Measurements from ENCODE around the gene TIMM10.

The TIMM10 gene

DNA sequence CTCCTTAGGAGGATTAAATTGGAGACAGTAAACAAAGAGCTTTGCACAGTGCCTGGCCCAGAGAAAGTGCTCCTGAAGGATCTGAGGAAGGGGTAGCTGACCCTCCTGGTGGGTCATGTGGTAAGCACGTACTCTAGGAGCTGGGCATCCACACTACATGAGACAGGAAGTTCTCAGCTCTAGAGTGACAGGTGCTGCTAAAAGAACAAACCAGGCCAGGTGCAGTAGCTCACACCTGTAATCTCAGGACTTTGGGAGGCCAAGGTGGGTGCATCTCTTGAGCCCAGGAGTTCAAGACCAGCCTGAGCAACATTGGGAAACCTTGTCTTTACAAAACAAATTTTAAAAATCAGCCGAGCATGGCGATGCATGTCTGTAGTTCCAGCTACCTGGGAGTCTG is 28.2 kb downstream of the TIMM10 start:
- DNase-seq (ENCODE audit: low spot score), result no peak

GRCh38 chr11:57501953-57502352 is 28.6 kb downstream of the TIMM10 start:
- DNase-seq (ENCODE audit: low spot score), result no peak

- no peak for DNase-seq (ENCODE audit: low spot score)
Observed at GRCh38 chr11:57500926-57501325, 29.6 kb downstream of the TIMM10 start.

DNA sequence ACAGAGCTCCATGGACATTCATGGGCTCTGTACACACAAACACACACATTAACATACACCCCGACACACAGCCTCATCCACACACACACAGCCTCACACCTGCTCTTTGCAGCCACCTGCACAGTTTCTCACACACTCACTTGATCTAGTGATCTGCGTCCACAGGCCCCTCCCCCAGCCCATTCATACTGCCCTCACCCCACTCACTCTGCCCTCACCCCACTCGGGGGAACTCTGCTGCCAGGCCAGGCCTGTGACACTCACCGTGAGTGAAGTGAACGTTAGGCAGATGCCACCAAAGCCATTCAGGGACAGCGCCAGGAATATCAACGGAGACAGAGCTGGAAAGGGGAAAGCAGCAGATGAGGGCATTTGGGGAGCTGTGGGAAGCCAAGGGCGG is 30.0 kb downstream of the TIMM10 start:
- no peak for DNase-seq (ENCODE audit: low spot score)

DNA sequence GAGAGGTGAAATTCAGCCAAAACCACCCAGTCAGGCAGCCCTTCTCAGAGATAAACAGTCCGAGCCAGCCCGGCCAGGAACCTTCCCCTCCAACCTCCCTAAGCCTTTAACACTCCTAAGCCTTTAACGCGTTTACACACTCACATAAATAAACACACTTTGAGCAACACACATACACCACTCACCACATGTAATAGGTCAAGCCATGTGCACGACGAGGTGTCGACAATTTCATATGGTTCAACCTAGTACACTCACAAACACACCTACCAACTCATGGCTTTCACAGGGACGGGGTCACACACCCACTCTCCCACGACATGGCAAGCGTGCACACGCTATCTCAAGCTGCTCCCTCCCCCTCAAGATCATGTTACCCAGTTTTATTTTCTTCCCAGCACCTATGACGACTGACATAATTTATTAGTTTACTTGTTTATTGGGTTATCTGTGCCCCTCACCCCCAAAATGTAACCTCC is 30.5 kb downstream of the TIMM10 start:
- no peak for DNase-seq (ENCODE audit: low spot score)

DNA sequence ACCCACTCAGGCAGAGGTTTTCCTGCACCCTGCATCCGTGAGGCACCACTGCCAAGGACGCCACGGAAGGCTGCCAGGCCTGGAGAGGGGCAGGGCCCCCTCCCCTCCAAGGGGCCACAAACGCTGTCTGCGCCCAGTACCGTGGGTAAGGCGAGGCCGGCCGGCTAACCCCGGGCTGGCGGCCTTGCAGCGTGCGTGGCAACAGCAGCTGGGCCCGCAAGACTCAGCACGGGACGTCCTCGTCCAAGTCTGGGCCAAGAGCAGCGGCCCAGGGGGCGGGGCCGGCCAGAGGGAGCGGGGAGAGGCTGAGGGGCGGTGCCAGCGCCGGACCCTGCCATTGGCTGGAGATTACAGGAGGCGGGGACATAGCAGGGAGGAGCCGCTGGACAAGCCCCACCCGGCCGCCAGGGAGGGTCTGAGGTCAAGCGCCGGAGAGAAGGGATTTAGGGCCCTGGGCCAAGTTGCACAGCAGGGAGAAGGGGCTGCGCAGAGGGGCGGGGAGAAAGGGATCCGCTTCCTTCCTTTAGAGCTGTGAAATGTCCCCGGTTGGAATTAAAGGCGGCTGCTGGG is 31.1 kb downstream of the TIMM10 start:
- DNase-seq (ENCODE audit: low spot score), result peak; percentile 99

DNA sequence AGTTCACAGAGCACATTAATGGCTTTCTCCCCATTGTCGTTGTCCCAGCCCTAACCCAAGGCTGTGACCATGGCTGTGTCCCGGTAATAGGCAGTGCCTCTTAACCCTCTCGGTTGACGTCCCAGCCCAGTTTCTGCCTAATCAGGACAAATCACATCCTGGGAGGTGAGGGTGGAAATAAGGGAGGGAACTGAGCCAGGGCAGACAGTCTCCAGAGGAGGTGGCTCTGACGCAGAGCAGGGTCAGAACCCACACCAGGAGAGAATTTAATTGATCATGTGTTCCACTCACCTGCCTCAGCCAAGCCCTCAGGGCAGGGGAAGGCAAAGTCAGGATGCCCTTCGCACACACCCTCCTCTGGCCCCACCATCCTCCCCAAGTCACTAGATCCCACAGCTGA is 32.0 kb downstream of the TIMM10 start:
- DNase-seq (ENCODE audit: low spot score), result no peak

DNA sequence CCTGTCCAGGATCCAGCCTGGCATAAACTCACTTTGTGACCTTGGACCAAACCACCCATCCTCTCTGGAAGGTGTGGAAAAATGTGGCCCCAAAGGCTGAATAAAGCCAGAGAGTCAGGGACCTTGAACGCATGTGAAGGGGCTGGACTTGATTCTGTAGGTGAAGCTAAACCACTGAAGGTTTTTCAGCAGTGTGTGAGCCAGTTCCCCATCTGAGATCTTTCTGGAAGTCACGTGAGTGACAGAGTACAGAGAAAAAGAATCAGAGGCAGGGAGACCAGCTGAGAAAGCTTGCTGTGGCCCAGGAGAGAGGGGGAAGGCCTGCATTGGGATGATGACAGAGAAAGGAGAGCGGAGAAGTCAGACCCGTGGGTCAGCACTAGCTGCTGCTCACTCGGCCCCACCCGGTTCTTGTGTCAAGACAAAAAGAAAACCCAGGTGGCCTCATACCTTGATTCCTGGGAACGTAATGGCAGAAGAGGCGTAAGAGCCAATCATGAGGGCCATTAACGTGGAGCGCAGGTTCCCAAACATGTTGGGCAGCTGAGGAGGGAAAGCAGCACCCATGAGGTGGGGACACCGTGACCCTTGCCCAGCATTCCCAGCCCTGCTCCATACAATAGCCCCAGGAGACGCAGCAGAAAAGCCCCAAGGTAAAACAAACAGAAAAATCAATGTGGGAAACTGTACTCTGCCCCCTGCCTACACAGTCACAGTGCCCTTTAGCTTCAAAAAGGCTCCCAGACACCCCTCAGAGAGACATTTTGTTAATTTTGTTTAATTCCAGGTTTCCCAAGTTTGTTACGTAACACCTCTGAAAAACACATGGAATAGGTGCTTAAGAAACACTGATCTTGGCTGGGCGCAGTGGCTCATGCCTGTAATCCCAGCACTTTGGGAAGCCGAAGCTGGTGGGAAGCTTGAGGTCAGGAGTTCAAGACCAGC is 33.0 kb downstream of the TIMM10 start:
- no peak for DNase-seq (ENCODE audit: low spot score)

DNA sequence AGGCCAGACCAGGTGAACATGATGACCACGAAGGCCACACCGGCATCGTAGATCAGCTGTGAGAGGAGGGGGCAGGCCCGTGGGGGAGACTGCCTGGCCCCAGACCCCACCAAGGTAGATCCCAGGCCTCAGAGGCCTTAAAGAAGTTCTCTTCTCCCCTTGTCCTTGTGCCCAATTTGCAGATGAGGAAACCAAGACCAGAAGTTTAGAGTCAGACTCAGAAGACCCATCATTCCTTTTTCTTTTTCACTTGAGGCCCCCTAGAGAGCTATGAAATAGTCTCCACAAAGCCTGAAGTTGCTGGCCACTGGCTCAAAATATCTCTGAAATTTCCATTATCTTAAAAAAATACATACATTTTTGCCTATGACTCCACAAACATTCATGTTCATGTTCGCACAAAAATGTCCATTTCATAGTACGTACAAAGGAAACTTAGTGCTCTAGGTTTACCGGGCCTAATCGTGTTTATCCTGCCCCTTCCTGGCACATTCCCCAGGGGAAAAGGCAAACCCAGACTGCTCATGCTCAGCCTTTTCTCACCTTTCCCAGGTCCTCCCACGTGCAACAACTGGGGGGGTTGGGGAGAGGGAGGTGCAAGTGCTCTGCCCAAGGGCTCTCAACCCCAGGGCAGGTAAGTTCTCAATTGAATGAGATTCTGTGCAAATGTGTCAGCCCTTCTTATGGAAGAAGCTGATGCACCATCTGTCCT is 34.3 kb downstream of the TIMM10 start:
- no peak for DNase-seq (ENCODE audit: low spot score)

DNA sequence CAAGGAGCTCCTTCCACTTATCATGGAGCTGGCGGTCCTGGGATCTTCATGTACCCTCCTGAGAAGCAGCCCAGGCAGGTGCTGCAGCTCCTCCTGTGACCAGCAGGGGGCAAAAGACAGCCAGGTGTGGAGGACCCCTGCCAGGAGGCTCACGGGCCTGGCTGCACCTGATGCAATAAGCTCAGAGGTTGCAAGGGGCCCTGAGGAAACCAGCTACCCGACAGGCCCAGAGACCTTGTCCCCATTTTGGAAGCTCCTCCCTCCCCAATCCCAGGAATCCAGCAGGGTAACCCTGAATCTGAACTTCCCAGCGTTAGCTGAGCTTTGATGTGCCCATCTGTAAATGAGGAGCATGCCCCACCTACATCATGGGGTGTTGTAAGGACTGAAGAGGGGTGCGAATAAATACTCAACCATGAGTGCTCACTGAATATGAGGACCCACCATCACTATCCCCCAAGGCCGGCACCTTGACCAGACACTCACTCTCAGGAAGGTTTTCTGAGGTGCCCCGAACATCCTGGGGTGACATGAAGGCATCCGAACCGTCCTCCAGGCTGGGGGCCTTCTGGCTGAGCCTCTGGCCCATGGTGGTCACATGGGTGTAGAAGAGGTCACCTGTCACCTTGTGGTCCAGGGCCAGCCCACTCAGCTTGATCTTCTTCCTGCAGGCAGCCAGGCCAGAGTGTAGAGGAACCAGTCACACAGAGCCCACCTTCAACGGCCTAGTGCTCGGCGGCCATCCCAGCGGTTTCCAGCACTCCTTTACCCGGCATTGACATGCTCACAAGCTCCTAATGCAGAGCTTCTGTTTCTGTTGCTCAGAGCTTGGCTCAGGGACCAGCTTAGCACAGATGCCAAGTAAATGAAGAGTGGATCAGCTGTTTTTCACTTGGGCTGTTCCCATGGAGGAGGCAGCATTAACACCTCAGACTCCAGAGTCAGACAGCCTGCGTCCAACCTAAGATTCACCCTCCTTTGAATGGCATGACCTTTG is 36.7 kb downstream of the TIMM10 start:
- no peak for DNase-seq (ENCODE audit: low spot score)

DNA sequence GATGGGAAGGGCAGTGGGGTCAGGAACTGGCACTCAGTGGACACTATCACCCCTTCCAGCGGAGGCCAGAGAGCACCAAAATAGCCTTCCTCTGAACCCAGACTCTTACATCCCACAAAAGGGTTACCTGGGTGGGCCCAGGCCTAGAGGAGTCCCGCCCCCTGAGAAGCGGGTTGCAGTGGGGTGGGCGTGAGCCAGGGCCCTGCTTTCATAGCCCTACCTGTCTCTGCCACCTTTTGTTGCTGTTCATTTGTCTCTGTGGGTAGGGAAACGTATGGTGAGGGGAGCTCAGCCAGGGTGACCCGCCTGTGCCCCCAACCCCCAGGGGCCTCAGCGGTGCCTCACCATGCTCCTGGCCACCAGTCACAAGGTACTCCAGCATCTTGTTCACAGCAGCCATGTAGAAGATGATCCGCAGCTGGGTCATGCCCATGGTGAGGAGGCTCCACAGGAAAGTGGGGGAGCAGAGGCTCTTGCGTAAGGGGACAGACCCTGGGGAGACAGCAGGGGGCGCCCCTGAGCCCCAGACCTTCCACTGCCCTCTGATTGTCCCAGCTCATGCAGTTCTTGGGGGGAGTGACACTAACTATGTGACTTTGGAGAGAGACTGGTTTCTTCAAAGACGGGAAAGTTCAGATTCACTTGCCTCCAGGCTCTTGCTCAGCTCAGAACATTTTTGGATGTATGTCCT is 39.0 kb downstream of the TIMM10 start:
- peak; percentile 41 for DNase-seq (ENCODE audit: low spot score)

GRCh38 chr11:57490456-57491248 is 39.9 kb downstream of the TIMM10 start:
- no peak for DNase-seq (ENCODE audit: low spot score)

DNA sequence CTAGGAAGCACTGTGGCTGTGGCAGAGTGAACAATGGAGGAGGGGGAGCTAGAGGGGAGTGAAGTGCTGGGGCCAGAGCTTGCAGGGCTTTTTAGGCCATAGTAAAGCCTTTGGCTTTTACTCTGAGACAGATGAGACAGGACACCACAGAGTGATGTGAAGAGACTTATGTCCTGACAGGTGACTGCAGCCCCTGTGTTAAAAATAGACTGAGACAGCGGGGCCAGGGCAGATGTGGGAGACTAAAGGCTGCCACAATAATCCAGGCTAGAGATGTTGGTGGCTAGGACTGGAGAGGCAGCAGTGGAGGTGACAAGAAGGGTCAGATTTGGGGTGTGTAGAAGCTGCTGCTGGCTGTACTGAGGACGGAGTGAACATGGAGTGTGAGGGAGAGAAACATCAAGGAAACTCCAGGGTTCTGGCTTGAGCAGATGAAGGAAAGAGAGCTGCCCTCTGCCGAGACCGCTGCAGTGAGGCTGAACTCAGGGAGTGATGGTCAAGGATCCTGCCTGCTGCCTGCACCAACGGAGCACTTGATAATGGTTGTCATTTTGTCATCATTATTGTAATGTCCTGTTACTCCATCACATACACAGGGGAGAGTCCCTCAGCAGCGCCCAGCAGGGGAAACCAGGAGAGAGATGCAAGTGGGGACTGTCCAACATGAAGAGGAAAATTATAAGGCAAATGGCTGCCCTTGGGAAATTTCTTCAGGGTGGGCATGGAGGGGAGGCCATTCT is 42.5 kb downstream of the TIMM10 start:
- no peak for DNase-seq (ENCODE audit: low spot score)

DNA sequence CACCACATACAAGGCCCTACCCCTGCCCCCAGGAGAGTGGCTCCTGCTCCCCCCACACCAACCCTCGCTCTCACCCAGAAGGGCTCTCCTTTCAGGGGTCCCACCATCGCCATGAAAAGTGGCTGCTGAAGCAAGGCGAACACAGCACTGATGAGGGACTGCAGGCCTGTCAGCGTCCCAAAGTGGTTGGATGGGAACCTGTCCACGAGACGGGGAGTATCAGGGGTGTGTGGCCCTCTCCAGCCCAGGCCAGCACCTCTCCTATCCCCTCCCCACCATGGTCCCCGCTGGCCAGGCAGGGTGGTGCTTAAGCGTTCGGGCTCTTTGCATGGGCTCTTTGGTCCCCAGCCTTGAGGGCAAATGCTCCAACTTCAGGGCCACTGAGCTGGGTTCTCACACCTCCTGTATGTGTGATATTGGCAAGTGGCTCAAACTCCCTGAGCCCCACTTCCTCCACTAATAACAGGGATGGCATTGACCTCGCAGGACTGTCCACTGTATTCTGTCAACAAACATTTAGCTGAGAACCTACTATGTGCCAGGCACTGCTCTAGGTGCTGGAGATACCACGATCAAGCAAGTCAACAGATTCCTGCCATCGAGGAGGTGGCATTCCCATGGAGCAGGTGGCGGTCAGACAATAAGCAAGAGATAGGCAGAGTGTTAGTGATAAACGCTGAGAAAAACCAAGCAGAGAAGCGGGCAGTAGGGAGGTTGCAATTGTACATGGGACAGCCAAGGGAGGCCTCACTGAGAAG is 43.4 kb downstream of the TIMM10 start:
- no peak for DNase-seq (ENCODE audit: low spot score)

DNA sequence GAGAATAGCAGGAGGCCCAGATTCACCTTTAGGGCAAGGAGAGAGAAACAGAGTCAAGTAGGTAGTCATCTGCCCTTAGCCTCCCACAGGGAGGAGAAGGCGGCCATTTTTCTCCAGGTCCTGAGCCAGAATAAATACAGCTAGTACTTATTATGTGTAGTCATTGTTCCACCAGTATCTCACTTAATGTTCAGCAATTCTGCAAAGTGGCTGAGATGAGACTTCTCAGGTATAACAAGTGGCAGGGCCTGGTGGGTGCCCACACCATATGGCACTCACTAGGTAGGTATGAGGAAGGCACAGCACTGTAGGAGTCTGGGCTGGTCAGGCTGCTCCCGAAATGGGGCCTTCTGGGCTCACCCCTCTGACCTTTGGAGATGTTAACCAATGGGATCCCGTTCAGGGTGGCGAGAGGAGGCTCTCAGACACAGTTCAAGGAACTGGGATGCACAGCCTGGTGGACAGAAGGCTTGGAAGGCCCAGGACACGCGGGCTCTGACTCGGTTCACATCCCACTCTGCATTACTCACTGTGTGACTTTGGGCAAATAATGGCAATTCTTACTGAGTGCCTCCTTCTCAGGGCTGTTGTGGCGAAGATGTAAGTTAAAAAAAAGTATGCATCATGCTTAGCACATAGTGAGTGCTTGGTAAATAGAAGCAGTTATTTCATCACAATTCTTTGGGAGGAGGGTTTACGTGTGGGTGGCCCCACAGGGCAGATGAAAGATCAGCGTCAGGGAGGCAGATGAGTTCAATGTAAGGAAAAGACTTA is 45.1 kb downstream of the TIMM10 start:
- no peak for DNase-seq (ENCODE audit: low spot score)

- DNase-seq (ENCODE audit: low spot score), result no peak
Observed at GRCh38 chr11:57484141-57484710, 46.3 kb downstream of the TIMM10 start.

DNA sequence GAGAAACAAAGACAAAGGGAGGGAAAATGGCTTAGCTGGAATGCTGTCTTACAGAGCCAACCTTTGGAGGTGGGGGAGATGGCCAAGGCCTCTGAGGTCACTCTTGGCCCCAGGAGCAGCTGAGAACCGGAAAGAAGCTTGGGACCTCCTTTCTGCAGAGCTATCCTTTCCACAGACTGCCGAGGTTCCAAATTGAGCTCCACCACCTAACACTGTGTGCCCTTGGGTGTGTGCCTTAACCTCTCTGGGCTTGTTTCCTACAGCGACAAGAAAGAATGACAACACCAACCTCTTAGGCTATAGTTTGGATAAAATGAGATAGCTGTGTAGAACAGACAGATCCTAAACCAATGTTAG is 47.0 kb downstream of the TIMM10 start:
- DNase-seq (ENCODE audit: low spot score), result no peak
